HL-60/S4 (cell line): ENCODE data around the gene EML4.

Experiments
- in situ Hi-C: fragments of 300-500 bp; cut with MboI; formaldehyde crosslinking; loops from 2 replicates; pipeline ENCODE4 v1.14.3; 2022; ENCODE audit warnings: low sequenced_read_pairs

Gene EML4

GRCh38 chr2:42192652-42193566 lies 23.8 kb downstream of the EML4 start:
- in situ Hi-C loops = loop anchor here (10.0 kb wide), 1 partner anchor 88 kb away; no protein-coding TSS in a partner anchor

- in situ Hi-C loops = loop anchor here (10.0 kb wide), 1 partner anchor 89 kb away; no protein-coding TSS in a partner anchor
Measured at GRCh38 chr2:42193722-42194187, 24.6 kb downstream of the EML4 start.

GRCh38 chr2:42194428-42194827 lies 25.3 kb downstream of the EML4 start:
- in situ Hi-C loops = loop anchor here (10.0 kb wide), 1 partner anchor 90 kb away; no protein-coding TSS in a partner anchor

- in situ Hi-C loops = loop anchor here (10.0 kb wide), 1 partner anchor 91 kb away; no protein-coding TSS in a partner anchor
Measured at GRCh38 chr2:42195559-42195958, 26.4 kb downstream of the EML4 start.

GRCh38 chr2:42196070-42196402 lies 26.9 kb downstream of the EML4 start:
- in situ Hi-C loops = loop anchor here (10.0 kb wide), 1 partner anchor 91 kb away; no protein-coding TSS in a partner anchor

GRCh38 chr2:42196403-42197267 lies 27.5 kb downstream of the EML4 start:
- in situ Hi-C loops = loop anchor here (10.0 kb wide), 1 partner anchor 92 kb away; no protein-coding TSS in a partner anchor

- in situ Hi-C loops = loop anchor here (10.0 kb wide), 1 partner anchor 93 kb away; no protein-coding TSS in a partner anchor
Measured at GRCh38 chr2:42197792-42198191, 28.6 kb downstream of the EML4 start.

- in situ Hi-C loops = loop anchor here (10.0 kb wide), 1 partner anchor 94 kb away; no protein-coding TSS in a partner anchor
Measured at GRCh38 chr2:42198466-42198865, 29.3 kb downstream of the EML4 start.

GRCh38 chr2:42199002-42199401 lies 29.8 kb downstream of the EML4 start:
- in situ Hi-C loops = loop anchor here (10.0 kb wide), 1 partner anchor 94 kb away; no protein-coding TSS in a partner anchor

- in situ Hi-C loops = loop anchor here (10.0 kb wide), 1 partner anchor 95 kb away; no protein-coding TSS in a partner anchor
Measured at GRCh38 chr2:42199626-42200025, 30.5 kb downstream of the EML4 start.

- in situ Hi-C loops = no loop called here
Measured at GRCh38 chr2:42200926-42201855, 32.0 kb downstream of the EML4 start.

- in situ Hi-C loops = no loop called here
Measured at GRCh38 chr2:42202634-42203008, 33.5 kb downstream of the EML4 start.

- in situ Hi-C loops = no loop called here
Measured at GRCh38 chr2:42203792-42204191, 34.6 kb downstream of the EML4 start.

- in situ Hi-C loops = no loop called here
Measured at GRCh38 chr2:42205337-42205736, 36.2 kb downstream of the EML4 start.

- in situ Hi-C loops = no loop called here
Measured at GRCh38 chr2:42207826-42208225, 38.7 kb downstream of the EML4 start.

- in situ Hi-C loops = no loop called here
Measured at GRCh38 chr2:42210203-42210602, 41.0 kb downstream of the EML4 start.

GRCh38 chr2:42211291-42211690 lies 42.1 kb downstream of the EML4 start:
- in situ Hi-C loops = no loop called here

- in situ Hi-C loops = no loop called here
Measured at GRCh38 chr2:42214669-42215068, 45.5 kb downstream of the EML4 start.

- in situ Hi-C loops = no loop called here
Measured at GRCh38 chr2:42216694-42217093, 47.5 kb downstream of the EML4 start.

GRCh38 chr2:42217307-42217706 lies 48.2 kb downstream of the EML4 start:
- in situ Hi-C loops = no loop called here
